ENCODE measurements around the gene GPR25.

The GPR25 gene

GRCh38 chr1:200873671-200874397 lies 1.1 kb downstream of the GPR25 start:
- DNase-seq, result no peak

GRCh38 chr1:200874694-200875093 lies 1.9 kb downstream of the GPR25 start:
- DNase-seq, result no peak

GRCh38 chr1:200875416-200875815 lies 2.6 kb downstream of the GPR25 start:
- no peak for DNase-seq

- DNase-seq, result no peak
Measured at GRCh38 chr1:200877010-200877409, 4.2 kb downstream of the GPR25 start.

GRCh38 chr1:200877839-200878551 lies 5.2 kb downstream of the GPR25 start:
- DNase-seq, result no peak

- no peak for DNase-seq
Measured at GRCh38 chr1:200880212-200880611, 7.4 kb downstream of the GPR25 start.

- DNase-seq, result no peak
Measured at GRCh38 chr1:200883118-200883517, 10.3 kb downstream of the GPR25 start.

GRCh38 chr1:200885623-200886402 lies 13.0 kb downstream of the GPR25 start:
- no peak for DNase-seq

- no peak for DNase-seq
Measured at GRCh38 chr1:200886594-200886993, 13.8 kb downstream of the GPR25 start.

GRCh38 chr1:200887036-200887435 lies 14.3 kb downstream of the GPR25 start:
- DNase-seq, result no peak

- DNase-seq, result no peak
Measured at GRCh38 chr1:200887772-200888348, 15.1 kb downstream of the GPR25 start.

- no peak for DNase-seq
Measured at GRCh38 chr1:200888349-200888838, 15.6 kb downstream of the GPR25 start.

GRCh38 chr1:200889571-200889970 lies 16.8 kb downstream of the GPR25 start:
- DNase-seq, result no peak

- no peak for DNase-seq
Measured at GRCh38 chr1:200890027-200890426, 17.2 kb downstream of the GPR25 start.

GRCh38 chr1:200890818-200891773 lies 18.3 kb downstream of the GPR25 start:
- DNase-seq, result no peak

GRCh38 chr1:200891774-200892157 lies 19.0 kb downstream of the GPR25 start:
- no peak for DNase-seq

- DNase-seq, result no peak
Measured at GRCh38 chr1:200892546-200892945, 19.8 kb downstream of the GPR25 start.

GRCh38 chr1:200892958-200893357 lies 20.2 kb downstream of the GPR25 start:
- DNase-seq, result no peak

GRCh38 chr1:200893411-200893901 lies 20.7 kb downstream of the GPR25 start:
- DNase-seq, result no peak

- no peak for DNase-seq
Measured at GRCh38 chr1:200894712-200895442, 22.1 kb downstream of the GPR25 start, which contains the start of gene INAVA. INAVA (plus strand) TSS chr1:200894900; CDS start chr1:200898401, 3,501 bp downstream.

- DNase-seq, result no peak
Measured at GRCh38 chr1:200895443-200895789, 22.6 kb downstream of the GPR25 start.

All from NCI-H1092 (cell line).